PC-9 (cell line): ENCODE results near the gene RBBP8. TPM values are rescaled to one million over a fixed set of nuclear protein-coding genes. Genes with fewer than 3 reads are reported as not detected.
A peak's percentile ranks its signal among the peaks of the same experiment; 100 is the strongest.

Source experiments
- BruUV-seq: library from RNA; stranded (reverse); fragments of 400-500 nt; replicated peaks from 2 replicates; lab custom pipeline; 2021; lab: Mats Ljungman, UMichigan
- CTCF ChIA-PET: fragments of 300-600 bp; sonication (Branson Sonifier 250); formaldehyde crosslinking; loops from one replicate; lab custom pipeline; 2022; ENCODE audit warnings: antibody characterized with exemption; lab: Charles Lee
- POLR2A ChIA-PET: fragments of 300-600 bp; sonication (Branson Sonifier 250); formaldehyde crosslinking; loops from one replicate; lab custom pipeline; 2022; ENCODE audit warnings: antibody characterized with exemption; ENCODE audit not compliant: unreplicated experiment; lab: Charles Lee
- DNase-seq, 2 experiments: peaks; one replicate each; pipeline versions ENCODE4 v3.0.0 to v3.0.0-alpha.2; 2015 to 2022; ENCODE audit warnings: mixed read lengths in 1 of 2
- H2AFZ ChIP-seq: fragments of 200-600 bp; sonication (generic); 2 replicates; pipeline ENCODE4 v1.8.1; 2017; ENCODE audit warnings: antibody characterized with exemption
- H3F3A ChIP-seq: fragments of 200-600 bp; sonication (generic); 2 replicates; pipeline ENCODE4 v1.8.1; 2017; ENCODE audit warnings: antibody characterized with exemption, mild to moderate bottlenecking, low read depth; ENCODE audit not compliant: insufficient read depth
- H3K27ac ChIP-seq: fragments of 200-600 bp; sonication (generic); 2 replicates; pipeline ENCODE4 v1.6.1; 2016; ENCODE audit warnings: mixed run types
- H3K27me3 ChIP-seq: fragments of 200-600 bp; sonication (generic); 2 replicates; pipeline ENCODE4 v1.6.1; 2016; ENCODE audit warnings: low read depth, mixed run types; ENCODE audit not compliant: insufficient read depth
- H3K36me3 ChIP-seq: fragments of 200-600 bp; sonication (generic); 2 replicates; pipeline ENCODE4 v1.6.1; 2016; ENCODE audit warnings: low read depth, mixed run types
- H3K4me1 ChIP-seq: fragments of 200-600 bp; sonication (generic); replicated peaks from 2 replicates; pipeline ENCODE4 v1.6.1; 2016; ENCODE audit warnings: mixed run types; ENCODE audit not compliant: insufficient read depth
- H3K4me2 ChIP-seq: fragments of 200-600 bp; sonication (generic); 2 replicates; pipeline ENCODE4 v1.6.1; 2017; ENCODE audit warnings: mixed run types
- H3K4me3 ChIP-seq: fragments of 200-600 bp; sonication (generic); 2 replicates; pipeline ENCODE4 v1.6.1; 2016; ENCODE audit warnings: mixed run types
- H3K79me2 ChIP-seq: fragments of 200-600 bp; sonication (generic); 2 replicates; pipeline ENCODE4 v1.6.1; 2017; ENCODE audit warnings: low read depth, mixed run types
- H3K9me2 ChIP-seq: fragments of 200-600 bp; sonication (generic); 2 replicates; pipeline ENCODE4 v1.8.1; 2017; ENCODE audit warnings: mild to moderate bottlenecking; ENCODE audit not compliant: insufficient read depth
- H3K9me3 ChIP-seq: fragments of 200-600 bp; sonication (generic); 2 replicates; pipeline ENCODE4 v1.8.1; 2016; ENCODE audit warnings: low read depth; ENCODE audit not compliant: insufficient read depth
- H4K20me1 ChIP-seq: fragments of 200-600 bp; sonication (generic); 2 replicates; pipeline ENCODE4 v1.8.1; 2017; ENCODE audit not compliant: insufficient read depth
- EZH2 ChIP-seq: fragments of 200-600 bp; sonication (generic); IDR thresholded peaks from 2 replicates; pipeline ENCODE4 v1.8.0; 2017; ENCODE audit warnings: antibody characterized with exemption, low read depth
- intact Hi-C: fragments of 100-400 bp; cut with micrococcal nuclease; formaldehyde crosslinking; loops from one replicate; pipeline ENCODE4 v1.10.0; 2022; ENCODE audit not compliant: unreplicated experiment
- total RNA-seq: library from RNA; stranded (reverse); gene quantifications from 2 replicates; pipeline ENCODE4 v1.2.3, GENCODE V29; 2021
- TF ChIP-seq, protein P1 (sequence below): fragments of 200-600 bp; sonication (generic); conservative IDR thresholded peaks from 2 replicates; pipeline ENCODE4 v1.6.1; 2017; ENCODE audit warnings: mixed run types, antibody characterized with exemption, mild to moderate bottlenecking, moderate library complexity

Gene RBBP8
- total RNA-seq, 1 experiment from 2014 or later, result 28.4 TPM

DNA sequence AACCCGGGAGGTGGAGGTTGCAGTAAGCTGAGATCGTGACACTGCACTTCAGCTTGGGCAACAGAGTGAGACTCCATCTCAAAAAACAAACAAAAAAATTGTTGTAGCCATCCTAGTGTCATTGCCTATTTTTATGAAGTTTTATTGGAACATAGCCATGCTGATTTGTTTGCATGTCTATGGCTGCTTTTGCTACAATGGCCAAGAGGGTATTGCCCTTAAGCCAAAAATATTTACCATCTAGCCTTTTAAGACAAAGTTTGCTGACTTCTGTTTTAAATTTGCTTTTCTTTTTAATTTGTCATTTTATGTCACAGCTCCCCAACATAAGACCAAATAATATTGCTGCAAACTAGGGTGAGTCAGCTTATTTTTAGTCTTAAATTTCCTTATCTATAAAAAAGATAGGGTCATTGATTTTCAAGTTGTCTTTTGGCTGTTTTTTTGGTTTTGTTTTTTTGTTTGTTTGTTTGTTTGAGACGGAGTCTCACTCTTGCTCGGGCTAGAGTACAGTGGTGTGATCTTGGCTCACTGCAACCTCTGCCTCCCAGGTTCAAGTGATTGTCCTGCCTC is 132.2 kb downstream of the RBBP8 start:
- no peaks in the 10 kb centered on the region for H4K20me1 ChIP-seq
- intact Hi-C loops, result no loop called here
- DNase-seq, result no peak
- no peaks in the 10 kb centered on the region for H3K36me3 ChIP-seq
- H3K27ac ChIP-seq, result no peak overlapping the region
- no peaks in the 10 kb centered on the region for H3K27me3 ChIP-seq
- POLR2A ChIA-PET, result interaction anchor here (0.7 kb wide), 1 partner anchor 705 kb away, joined by 6 read pairs; no protein-coding TSS in a partner anchor
- no peaks in the 10 kb centered on the region for H3F3A ChIP-seq
- no peak overlapping the region for H3K4me2 ChIP-seq
- peaks cover 10% of the 10 kb centered on the region; the same call in 1 of the 2 replicates for H3K4me1 ChIP-seq
- H2AFZ ChIP-seq, result no peak overlapping the region
- H3K79me2 ChIP-seq, result no peaks in the 10 kb centered on the region
- H3K4me3 ChIP-seq, result no peak overlapping the region
- no peaks in the 10 kb centered on the region; the same call in 1 of the 2 replicates for H3K9me3 ChIP-seq
- no TSS peak for BruUV-seq
- TF ChIP-seq EZH2, result no peak
- TF ChIP-seq, protein P1, sequence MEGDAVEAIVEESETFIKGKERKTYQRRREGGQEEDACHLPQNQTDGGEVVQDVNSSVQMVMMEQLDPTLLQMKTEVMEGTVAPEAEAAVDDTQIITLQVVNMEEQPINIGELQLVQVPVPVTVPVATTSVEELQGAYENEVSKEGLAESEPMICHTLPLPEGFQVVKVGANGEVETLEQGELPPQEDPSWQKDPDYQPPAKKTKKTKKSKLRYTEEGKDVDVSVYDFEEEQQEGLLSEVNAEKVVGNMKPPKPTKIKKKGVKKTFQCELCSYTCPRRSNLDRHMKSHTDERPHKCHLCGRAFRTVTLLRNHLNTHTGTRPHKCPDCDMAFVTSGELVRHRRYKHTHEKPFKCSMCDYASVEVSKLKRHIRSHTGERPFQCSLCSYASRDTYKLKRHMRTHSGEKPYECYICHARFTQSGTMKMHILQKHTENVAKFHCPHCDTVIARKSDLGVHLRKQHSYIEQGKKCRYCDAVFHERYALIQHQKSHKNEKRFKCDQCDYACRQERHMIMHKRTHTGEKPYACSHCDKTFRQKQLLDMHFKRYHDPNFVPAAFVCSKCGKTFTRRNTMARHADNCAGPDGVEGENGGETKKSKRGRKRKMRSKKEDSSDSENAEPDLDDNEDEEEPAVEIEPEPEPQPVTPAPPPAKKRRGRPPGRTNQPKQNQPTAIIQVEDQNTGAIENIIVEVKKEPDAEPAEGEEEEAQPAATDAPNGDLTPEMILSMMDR, result no peak
- CTCF ChIA-PET, result interaction anchor here (0.6 kb wide), 1 partner anchor 55 kb away, joined by 7 read pairs; no protein-coding TSS in a partner anchor
- no peaks in the 10 kb centered on the region for H3K9me2 ChIP-seq

DNA sequence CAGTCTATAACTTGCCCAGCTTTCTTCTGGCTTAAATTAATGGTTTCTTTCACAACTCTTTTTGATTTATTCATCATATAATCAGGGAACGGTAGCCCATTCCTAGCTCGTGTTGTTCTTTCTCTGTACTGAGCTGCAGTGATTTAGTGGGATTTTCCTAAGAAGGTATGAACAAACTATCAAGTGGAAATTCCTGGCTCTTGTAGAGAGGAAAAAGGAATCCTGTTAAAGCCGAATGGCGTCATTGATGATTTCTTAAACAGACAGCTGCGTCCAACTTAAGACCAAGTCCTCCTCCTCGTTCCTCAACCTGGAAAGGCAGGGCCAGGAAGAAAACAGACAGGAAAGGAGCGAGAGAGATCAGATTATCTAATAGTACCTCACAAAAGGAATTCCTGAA is 132.9 kb downstream of the RBBP8 start:
- Histone ChIP-seq H3K9me3 (no peaks in the 10 kb centered on the region; the same call in 1 of the 2 replicates), H3K79me2 (no peaks in the 10 kb centered on the region), H3K4me3 (no peak overlapping the region), H3K9me2 (no peaks in the 10 kb centered on the region), H4K20me1 (no peaks in the 10 kb centered on the region), H3K4me2 (no peak overlapping the region), H3K27ac (no peak overlapping the region), H3K27me3 (no peaks in the 10 kb centered on the region), H3K36me3 (no peaks in the 10 kb centered on the region), H3K4me1 (peaks cover 10% of the 10 kb centered on the region; the same call in 1 of the 2 replicates), H3F3A (no peaks in the 10 kb centered on the region), H2AFZ (no peak overlapping the region)
- DNase-seq, result no peak
- BruUV-seq, result no TSS peak
- TF ChIP-seq, protein P1, result no peak
- TF ChIP-seq EZH2, result no peak
- ChIA-PET CTCF (no interaction called here), POLR2A (no interaction called here)
- intact Hi-C loops, result no loop called here

DNA sequence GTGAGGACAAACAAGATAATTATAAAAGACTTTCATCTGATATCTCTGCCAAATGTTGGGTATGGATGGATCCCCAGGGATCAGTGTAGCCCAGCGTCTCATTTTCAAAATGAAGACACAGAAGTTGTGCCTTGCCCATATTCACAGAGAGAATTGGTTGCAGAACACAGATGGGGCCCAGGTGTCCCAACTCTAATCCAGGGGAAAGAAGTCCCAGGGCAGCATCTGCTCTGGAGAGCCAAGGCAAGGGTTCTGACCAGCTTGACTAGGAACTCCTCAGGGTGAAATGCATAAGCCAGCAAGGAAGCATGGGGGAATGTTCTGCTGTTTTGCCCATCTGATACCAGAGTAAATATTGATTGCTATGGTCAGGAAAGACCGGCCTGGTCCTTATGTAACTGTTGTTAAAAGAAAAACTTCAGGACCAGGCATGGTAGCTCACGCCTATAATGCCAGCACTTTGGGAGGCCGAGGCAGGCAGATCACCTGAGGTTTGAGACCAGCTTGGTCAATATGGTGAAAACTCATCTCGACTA is 133.4 kb downstream of the RBBP8 start:
- CTCF ChIA-PET, result no interaction called here
- Histone ChIP-seq H2AFZ (no peak overlapping the region), H3K27me3 (no peaks in the 10 kb centered on the region), H3F3A (no peaks in the 10 kb centered on the region), H3K4me3 (no peak overlapping the region), H3K79me2 (no peaks in the 10 kb centered on the region), H3K36me3 (no peaks in the 10 kb centered on the region), H3K4me2 (peak overlapping the region; percentile 21; the same call in 1 of the 2 replicates), H3K27ac (no peak overlapping the region), H3K9me2 (no peaks in the 10 kb centered on the region), H3K4me1 (peaks cover 10% of the 10 kb centered on the region; the same call in 1 of the 2 replicates), H4K20me1 (no peaks in the 10 kb centered on the region), H3K9me3 (no peaks in the 10 kb centered on the region; the same call in 1 of the 2 replicates)
- DNase-seq, result no peak
- TF ChIP-seq EZH2, result no peak
- TF ChIP-seq, protein P1, result no peak
- POLR2A ChIA-PET, result no interaction called here
- BruUV-seq, result no TSS peak
- intact Hi-C loops, result no loop called here
